ENCODE measurements around the gene KRTAP2-3.

DNA sequence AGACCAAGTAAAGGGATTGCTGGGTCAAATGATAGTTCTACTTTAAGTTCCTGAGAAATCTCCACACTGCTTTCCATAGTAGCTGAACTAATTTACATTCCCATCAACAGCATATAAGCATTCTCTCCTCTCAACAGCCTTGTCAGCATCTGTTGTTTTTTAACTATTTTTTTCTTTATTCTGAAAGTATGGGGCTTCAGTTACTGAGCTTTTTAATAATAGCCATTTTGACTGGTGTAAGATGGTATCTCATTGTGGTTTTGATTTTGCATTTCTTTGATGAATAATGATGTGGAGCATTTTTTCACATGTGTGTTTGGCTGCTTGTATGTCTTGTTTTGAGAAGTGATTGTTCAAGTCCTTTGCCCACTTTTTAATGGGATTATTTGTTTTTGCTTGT lies 7.3 kb downstream of the KRTAP2-3 start:
- TF ChIP-seq, protein P1, sequence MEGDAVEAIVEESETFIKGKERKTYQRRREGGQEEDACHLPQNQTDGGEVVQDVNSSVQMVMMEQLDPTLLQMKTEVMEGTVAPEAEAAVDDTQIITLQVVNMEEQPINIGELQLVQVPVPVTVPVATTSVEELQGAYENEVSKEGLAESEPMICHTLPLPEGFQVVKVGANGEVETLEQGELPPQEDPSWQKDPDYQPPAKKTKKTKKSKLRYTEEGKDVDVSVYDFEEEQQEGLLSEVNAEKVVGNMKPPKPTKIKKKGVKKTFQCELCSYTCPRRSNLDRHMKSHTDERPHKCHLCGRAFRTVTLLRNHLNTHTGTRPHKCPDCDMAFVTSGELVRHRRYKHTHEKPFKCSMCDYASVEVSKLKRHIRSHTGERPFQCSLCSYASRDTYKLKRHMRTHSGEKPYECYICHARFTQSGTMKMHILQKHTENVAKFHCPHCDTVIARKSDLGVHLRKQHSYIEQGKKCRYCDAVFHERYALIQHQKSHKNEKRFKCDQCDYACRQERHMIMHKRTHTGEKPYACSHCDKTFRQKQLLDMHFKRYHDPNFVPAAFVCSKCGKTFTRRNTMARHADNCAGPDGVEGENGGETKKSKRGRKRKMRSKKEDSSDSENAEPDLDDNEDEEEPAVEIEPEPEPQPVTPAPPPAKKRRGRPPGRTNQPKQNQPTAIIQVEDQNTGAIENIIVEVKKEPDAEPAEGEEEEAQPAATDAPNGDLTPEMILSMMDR (IDR thresholded peaks at IDR 0.05; ENCODE audit: poor library complexity, severe bottlenecking): no peak
- no peak for TF ChIP-seq SMC3 (conservative IDR thresholded peaks at IDR 0.05; ENCODE audit: poor library complexity)
